ENCODE measurements around the gene KANK4.

DNA sequence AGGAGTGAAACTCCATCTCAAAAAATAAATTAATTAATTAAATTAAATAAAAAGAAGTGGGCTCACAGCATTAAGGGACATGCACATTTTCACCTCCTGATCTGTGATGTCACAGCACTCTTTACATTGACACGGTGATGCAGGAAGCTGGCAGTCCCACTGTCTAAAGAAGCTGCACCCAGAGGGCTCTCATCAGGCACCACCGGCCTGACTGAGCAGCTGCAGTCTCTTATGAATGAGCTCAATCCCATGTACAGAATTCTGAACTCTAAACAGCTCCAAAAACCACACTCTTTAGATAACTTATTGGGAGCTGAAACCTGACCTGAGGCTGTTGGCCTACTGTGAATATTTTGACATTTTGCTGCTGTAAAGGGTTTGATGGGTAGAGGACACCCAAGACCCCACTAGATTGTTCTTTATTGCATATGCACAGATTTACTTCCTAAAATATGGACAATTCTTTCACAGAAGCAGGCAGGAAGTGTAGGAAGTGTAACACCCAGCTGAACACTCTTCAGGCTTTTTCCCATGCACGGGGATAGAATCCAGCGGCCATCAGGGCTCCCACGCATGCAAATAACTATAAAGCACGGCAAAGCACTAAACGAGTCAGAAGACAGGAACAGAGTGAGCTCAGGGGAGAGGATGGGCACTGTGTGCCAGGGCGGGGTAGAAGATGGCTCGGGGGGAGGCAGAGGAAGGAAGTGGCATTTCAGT, 78.4 kb downstream of the KANK4 start:
- TF ChIP-seq EP300 (IDR thresholded peaks at IDR 0.05) (no peak), POLR2AphosphoS5 (IDR thresholded peaks at IDR 0.05) (no peak), POLR2A (IDR thresholded peaks at IDR 0.05) (no peak)
- TF ChIP-seq, protein P1, sequence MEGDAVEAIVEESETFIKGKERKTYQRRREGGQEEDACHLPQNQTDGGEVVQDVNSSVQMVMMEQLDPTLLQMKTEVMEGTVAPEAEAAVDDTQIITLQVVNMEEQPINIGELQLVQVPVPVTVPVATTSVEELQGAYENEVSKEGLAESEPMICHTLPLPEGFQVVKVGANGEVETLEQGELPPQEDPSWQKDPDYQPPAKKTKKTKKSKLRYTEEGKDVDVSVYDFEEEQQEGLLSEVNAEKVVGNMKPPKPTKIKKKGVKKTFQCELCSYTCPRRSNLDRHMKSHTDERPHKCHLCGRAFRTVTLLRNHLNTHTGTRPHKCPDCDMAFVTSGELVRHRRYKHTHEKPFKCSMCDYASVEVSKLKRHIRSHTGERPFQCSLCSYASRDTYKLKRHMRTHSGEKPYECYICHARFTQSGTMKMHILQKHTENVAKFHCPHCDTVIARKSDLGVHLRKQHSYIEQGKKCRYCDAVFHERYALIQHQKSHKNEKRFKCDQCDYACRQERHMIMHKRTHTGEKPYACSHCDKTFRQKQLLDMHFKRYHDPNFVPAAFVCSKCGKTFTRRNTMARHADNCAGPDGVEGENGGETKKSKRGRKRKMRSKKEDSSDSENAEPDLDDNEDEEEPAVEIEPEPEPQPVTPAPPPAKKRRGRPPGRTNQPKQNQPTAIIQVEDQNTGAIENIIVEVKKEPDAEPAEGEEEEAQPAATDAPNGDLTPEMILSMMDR (IDR thresholded peaks at IDR 0.05): no peak
